GM19023 (cell line): ENCODE results near the gene SACM1L.
"Not testable (repeated sequence)": the region's sequence is repeated elsewhere in the genome, so short reads cannot be mapped to it uniquely, and the experiment has no call there.

ENCODE experiments used
- ATAC-seq: cut with Tn5 transposase; IDR thresholded peaks from one replicate; pipeline ENCODE4 v1.9.1; 2021; ENCODE audit warnings: mild to moderate bottlenecking, moderate library complexity; ENCODE audit not compliant: unreplicated experiment

The SACM1L gene

DNA sequence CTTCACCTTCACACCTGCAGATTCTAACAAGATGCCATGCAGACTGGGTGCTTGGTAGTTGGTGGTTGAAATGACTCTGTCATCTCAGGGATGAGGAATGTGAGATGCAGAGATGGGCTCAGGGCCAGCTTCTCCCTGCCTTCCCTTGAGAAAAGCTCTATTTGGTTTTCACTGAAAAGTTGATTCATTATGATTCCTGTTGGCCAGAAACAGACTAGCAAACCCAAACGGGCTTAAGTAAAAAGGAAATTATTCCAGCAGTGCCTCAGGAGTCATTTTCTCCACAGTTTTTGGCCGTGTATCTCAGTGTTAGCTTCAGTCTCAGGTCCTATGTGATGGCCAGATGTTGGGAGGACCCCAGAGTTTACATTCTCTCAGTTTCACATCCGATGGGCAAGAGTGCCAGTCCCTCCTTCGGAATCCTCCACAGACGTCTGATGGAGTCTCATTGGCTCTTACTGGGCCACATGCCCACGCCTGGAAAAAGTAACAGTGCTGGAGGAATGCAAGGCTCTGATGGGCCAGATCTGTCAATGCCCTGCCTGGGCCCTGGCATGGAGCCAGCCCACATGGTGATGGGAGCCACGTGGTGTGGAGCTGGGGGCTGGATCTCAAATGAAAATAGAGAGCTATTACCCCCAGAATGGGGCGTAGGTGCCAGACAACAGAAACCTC, 22.3 kb upstream of the SACM1L start:
- ATAC-seq = no peak

DNA sequence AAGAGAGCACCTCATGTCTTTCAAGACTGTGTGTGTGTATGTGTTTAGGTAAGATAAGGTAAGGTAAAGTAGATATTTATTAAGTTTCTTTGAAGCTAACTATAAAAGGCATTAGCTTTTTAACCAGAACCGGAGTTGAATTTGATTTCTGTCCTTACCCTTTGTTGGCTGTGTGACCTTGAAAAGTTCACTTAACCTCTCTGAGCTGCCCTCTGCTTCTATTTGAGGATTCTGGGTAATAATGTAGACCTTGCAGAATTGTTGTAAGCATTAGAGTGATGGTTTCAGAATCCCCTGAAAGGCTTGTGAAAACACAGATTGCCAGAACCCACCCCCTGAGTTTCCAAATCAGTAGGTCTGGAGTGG, 21.6 kb upstream of the SACM1L start:
- ATAC-seq = no peak

DNA sequence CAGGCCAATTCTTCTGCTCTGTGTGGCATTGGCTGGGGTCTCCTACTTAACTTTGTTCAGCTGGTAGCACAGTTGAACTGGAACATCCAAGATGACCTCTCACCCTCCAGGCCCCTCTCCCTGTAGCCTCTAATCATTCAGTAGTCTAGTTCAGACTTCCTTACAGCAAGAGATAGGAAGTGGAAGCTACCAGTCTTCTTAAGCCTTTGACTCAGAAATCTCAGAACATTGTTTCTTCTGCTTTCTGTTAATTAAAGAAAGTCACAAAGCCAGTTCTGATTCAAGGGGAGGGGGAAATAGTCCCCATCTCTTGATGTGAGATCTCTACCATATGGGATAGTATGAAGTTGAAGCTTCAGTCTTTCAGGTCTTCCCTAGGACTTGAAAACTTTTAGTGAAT, 18.8 kb upstream of the SACM1L start:
- no peak for ATAC-seq

DNA sequence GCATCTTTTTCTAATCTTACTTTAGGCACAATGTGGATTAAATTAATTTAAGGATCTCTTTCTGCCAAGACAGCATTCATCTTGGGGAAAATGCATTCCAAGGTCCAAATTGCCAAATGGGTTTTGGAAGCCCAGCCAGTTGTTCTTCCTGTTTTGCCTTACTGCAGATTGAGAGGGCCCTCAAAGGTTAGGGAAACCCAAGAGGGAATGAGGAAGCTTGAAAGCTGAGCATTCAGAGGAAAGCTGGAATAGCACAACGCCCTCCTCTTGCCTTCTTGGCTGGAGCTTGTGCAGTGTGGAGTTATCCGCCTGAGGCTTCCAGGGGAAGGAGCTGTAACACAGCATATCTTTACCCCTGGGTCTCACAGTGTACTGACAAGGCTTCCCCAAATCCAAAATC, 18.2 kb upstream of the SACM1L start:
- no peak for ATAC-seq

DNA sequence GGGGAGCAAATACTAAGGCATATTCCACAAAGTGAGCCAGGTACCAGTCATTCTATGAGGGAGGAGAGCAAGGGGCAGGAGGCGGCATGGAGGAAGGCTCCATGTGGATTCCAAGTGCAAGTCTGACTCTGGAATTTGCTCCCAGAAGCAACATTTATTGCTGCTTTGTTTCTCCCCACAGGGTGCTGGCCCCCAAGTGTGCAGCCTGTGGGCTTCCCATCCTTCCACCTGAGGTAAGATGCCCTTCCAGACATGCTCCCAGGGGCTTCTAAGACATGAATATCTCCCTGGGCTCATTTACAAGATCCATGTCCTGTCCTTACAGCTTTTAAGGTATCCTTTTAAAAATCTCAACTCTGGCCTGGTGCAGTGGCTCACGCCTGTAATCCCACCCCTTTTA, 15.9 kb upstream of the SACM1L start:
- ATAC-seq = no peak

DNA sequence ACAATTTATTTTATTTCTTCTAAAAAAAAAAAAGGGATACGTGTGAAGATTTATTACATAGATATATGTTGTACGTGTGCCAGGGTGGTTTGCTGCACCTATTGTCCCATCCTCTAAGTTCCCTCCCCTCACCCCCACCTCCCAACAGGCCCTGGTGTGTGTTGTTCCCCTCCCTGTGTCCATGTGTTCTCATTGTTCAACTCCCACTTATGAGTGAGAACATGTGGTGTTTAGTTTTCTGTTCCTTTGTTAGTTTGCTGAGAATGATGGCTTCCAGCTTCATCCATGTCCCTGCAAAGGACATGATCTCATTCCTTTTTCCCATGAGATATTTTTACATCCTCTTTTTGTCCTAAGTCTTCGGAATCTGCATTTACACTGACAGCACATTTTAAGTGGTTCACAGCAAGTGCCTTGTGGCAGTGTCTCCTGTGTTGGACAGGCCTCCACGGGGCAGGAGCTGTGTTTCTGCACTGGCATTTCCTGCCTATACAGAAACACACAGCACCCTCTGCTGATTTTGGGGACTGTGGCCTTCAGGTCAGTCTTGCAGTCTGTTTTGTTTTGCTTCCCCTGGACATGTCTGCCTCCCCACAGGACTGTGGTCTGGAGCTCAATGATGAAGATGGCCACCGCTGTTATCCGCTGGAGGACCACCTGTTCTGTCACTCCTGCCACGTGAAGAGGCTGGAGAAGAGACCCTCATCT, 12.7 kb upstream of the SACM1L start:
- no peak for ATAC-seq

DNA sequence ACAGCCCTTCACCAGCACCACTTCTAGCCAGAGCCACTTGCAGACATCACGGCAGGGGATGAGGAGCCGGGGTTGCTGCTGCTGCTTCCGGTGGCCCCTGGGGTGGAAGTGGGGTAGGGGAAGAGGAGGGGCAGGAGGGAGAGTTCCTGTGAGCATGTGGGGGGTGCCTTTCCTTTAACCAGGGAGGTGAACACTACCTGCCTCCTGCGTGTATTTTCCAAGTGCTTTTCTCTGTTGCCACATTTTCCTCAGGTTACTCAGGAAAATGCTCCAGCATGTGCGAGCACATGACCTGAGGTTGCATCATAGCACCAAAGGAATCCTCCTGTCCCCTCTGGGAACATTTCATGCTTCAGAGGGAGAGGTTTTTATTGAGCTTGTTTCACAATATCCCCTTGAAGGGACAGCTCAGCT, 12.2 kb upstream of the SACM1L start:
- ATAC-seq = no peak

DNA sequence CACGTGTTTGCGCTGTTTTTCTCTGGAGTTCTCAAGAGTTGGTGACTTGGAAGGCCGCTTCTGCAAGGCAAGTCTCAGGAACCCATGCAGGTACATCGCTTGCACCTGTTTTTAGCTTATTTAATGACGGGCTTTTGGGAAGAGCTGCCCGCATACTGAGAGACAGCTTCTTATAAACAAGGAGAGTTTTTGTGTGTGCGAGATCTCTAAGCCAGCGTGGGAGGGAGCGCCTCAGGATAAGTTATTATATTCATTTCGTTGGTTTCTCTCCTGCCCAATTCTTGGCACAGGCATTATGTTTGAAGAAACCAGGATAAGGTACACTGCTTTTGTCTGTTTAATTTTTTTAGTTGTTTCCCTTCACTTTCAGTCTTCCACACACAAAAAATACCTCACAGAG, 11.4 kb upstream of the SACM1L start:
- no peak for ATAC-seq

DNA sequence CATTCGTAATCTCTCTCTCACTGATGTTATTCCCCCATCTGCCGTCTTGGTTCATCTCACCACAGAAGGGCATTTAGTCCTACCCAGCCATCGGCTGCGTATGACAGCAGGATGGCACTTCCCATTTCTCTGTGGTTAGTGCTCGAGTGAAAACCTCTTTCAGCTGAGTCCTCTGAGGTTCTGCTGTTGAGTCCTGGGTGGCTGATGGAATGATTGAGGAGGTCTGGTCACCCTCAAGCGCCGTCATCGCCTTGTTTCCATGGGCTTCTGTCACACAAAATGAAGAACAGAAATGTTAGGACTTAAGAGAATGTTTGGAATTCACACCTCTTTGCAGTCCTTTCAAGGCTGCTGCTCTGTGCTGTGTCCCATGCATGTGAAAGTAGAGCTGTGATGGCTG, 9.4 kb upstream of the SACM1L start:
- no peak for ATAC-seq

DNA sequence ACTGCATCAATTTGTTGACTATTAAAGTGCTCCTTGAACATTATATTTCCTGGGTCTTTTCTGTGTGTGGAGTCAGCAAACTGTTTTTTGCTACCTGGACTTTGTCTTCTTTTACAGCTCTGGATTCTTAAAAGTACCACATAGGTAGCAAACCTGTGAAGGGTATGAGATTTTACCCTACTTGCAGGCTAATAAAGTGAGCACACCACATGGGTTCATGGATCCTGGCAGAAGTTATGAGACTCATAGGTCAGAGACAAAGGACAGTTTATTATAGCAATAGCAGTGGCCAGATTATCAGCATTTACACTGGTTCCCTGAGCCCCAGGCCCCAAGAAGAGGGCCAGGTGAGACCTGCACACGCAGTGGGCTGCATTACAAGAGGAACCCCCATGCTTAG, 8.0 kb upstream of the SACM1L start:
- no peak for ATAC-seq

DNA sequence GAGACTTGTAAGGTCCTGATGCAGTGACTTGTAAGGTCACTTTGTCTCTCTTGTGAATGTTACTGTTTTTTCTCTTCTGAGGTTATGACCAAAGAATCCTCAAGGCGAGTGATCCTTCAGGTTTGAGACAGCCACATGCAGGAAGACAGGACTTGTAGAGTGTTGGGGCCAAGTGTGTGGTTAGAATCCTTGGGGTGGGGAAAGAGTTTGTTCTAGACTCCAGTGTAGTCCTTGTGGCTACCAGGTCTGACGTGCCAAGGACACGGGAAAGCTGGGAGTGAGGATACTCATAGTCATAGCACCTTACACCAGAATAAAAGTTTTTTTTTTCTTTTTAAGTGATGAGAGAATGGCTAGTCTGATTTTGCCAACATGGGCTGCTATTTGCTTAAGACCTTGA, 7.3 kb upstream of the SACM1L start:
- no peak for ATAC-seq

DNA sequence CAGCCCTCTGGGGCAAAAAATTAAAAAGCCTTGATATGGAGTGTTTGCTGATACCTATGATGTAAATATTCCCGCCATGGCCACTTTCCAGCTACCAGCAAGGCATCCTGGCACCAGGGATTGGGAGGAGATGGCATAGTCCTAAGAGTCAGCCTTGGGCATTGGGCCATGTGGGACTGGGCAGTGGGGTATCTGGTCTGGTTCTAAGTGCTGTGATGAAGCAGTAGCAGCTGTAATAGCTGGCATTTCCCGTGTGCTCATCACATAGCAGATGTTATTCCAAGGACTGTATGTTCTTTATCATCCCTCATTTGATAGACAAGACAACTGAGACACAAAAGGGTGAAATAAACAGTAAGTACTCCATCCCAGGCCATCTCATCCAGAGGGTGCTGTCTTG, 6.9 kb upstream of the SACM1L start:
- ATAC-seq = no peak

DNA sequence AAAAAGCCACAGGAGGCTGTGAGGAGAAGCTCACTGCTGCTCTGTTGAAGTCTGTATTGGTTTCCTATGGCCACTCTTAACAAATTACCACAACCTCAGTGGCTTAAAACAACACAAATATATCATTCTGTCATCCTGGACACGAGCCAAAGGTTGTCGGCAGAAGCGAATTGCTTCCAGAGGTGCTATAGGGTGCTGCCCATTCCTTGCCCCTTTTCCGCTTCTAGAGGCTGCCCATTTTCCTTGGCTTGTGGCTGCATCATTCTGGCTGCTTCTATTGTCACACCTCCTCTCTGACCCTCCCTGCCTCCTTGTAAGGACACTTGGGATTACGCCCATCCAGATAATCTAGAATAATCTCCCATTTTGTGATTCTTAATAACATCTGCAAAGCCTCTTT, 6.4 kb upstream of the SACM1L start:
- ATAC-seq = no peak

DNA sequence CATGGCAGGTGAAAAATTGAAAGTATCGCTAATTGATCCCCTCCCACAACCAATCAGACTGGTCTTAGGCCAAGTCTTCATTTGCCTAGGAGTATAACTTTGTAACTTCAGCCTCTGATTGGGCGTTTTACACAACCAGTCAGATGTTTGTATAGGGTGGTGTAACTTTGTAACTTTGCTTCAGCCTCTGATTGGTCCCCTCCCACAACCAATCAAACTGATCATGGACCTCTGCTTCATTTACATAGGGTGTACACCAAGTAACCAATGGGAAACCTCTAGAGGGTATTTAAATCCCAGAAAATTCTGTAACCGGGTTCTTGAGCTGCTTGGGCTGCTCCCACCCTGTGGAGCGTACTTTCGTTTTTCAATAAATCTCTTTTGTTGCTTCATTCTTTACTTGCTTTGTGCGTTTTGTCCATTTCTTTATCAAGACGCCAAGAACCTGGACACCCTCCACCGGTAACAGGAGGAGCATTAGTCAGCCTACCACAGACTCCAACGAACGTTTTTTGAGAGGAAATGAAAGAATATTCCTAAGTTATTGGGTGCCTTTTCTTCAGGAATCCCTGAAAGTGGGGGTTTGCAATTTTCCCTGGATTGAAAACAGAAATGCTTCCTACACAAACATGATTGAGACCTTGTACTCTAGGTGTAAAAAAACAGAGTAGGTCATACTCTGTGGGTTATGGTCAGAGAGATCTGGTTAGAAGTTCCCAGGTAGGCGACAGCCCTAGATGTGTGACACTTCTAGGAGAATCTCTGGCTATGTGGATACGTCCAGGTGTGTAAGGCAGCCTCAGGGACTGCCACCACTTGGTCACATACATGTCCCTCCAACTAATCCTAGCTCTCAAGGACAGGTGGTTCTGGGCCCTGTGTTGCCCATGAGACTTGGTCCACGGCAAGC, 5.5 kb upstream of the SACM1L start:
- ATAC-seq = no peak

DNA sequence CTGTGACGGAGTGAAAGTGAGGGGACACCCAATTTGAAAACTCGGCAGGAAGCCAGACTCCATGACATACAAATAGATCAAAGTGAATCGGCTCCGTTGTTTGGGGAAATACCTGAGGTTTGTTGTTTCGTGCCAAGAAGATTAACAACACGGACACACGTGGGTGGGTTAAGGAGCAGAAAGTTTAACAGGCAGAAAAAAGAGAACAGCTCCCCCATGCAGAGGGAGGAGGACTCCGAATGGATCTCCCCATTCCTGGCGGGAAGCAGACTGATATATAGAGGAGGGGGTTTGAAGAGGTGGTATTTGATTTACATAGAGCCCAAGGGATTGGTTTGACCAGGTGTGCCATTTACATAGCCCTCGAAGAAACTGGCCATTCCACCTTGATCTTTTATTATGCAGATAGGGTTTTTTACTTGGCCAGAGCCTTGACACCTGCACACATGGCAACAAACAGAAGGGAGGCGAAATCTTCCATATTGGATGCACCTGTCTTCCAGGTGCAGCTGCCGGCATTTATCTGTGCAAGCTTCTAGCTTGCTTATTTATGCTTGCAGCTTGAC, 4.8 kb upstream of the SACM1L start:
- ATAC-seq = no peak

DNA sequence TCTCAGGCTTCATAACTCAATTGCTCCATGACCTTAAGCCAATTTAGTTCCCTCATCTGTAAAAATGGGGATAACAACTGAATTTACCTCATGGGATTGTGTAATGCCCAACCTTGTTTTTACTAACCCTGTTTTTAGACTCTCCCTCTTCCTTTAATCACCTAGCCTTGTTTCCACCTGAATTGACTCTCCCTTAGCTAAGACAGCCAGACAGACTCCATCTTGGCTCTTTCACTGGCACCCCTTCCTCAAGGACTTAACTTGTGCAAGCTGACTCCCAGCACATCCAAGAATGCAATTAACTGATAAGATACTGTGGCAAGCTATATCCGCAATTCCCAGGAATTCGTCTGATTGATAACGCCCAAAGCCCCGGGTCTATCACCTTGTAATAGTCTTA, 3.5 kb upstream of the SACM1L start:
- not testable (repeated sequence) for ATAC-seq

DNA sequence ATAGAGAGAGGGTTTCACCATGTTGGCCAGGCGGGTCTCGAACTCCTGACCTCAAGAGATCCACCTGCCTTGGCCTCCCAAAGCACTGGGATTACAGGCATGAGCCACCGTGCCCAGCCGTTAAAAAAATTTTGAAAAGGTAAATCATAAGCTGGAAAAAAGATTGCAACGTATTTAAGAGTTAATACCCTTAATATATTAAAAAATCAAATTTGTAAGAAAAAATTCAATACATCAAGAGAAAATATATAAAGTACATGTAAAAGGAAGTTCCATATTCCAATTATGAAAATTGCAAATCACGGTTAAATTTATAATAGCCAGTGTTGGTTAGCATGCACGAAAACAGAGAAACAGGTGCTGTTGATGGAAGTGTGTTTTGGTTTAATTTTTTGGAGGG, 2.3 kb upstream of the SACM1L start:
- ATAC-seq = no peak

DNA sequence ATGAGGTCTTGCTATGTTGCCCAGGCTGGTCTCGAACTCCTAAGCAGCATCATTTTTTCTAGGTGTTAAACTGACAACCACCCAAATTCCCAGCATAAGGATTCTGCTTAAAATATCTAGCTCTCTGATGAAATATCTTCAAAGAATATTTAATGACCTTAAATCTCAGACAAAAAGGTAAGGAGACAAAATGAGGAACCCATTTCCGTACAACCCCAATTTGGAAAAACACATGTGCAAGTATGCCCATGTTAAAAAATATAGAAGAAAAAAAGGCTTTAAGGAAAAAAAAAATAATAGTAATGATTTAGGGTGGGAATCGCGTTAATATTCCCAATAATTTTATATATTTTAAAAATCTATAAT, 1.4 kb upstream of the SACM1L start:
- ATAC-seq = no peak

DNA sequence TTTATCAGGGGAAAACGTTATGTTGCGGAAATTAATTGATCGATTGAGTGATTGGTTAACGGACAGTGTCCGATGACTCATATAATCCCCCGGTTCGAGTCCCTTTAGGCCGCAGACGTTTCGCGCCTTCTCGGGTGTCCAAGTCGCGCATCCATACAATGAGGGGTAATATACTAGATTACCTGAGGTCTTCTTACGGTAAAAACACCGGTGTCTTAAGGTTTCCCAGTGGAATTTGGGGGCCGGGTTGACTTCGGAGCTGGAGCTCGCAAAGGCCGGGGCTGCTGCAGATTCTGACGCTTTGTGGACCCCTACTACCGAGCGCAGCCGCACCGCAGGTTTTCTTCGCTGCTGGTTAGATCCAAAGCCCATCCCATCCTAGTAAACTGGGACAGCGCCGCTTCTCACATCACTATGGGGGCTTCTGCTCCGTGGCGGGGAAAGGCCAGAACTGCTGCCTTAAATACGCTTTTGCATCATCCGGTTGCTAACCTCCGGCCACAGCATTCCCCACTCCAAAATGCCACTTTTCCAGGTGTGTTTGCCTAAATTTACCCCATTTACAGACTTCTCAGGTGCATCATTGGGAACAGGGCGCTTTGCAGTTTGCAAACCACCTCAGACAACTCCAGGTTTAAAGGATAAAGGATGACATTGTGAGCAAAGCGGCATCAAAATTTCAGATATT, 858 bp upstream of the SACM1L start:
- no peak for ATAC-seq

DNA sequence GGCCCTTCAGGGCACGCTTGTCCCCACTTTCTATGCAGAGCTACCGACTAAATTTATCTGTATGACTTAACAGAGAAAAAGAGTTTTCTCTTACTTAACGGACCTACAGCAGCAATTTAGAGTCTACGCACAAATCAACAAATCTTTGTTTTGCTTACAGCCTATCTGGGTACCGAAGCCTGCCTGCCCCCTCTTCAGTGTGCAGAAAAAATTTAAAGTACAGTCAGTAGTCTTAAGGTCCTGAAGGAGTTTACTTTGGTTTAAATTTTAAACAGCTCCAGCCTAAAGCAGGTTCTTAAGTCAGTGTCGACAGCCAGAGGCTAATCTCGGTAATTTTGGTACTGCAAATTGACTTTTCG, 570 bp downstream of the SACM1L start:
- ATAC-seq = no peak

DNA sequence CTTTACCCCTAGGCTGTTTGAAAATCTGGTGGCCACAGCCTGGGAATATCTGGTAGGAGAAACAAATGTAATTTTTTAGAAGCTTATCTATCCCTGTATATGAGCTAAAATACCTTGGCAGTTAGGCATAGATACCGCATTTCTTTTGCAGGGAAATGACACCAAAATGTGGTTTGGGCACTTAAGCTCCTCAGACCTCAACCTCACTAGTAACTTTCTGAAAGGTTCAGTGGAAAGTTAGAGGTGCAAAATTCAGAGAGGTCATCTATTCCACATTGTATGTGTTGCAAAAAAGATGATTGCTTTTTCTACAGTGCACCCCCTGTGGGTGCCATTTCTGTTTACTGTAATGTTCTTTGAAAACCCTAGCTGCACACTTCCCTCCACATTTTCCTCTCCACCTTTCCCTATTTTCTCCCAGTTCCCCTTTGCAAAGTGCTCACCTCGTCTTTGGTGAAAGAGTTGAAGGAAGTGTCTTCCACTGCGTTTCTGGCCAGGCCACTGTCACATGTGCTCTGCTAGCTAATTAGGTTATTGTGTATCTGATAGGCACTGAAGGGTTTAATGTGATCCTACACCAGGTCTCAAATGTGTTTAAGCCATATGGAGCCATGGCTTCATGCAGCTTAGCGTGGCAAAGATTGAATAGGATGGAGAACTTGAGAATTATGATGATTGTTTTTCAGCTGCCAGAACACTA, 1.3 kb downstream of the SACM1L start:
- no peak for ATAC-seq
